Fibroblast of lung (primary cell): ENCODE results near the gene MARVELD3.

ENCODE experiments used
- EZH2 ChIP-seq: IDR thresholded peaks from 2 replicates; pipeline ENCODE4 v1.5.1; 2012; ENCODE audit warnings: low read length, control low read depth, mild to moderate bottlenecking; ENCODE audit errors: missing control alignments
- TF ChIP-seq, protein P1 (sequence below), 2 donors: IDR thresholded peaks in 1 of 2; conservative IDR thresholded peaks in 1 of 2; 1 replicate in 1 of 2; 2 replicates in 1 of 2; pipeline ENCODE4 v1.5.1; 2011 to 2012; ENCODE audit warnings: low read length in 2 of 2, control low read depth in 1 of 2, inconsistent platforms in 1 of 2, low read depth in 1 of 2, mild to moderate bottlenecking in 1 of 2

DNA sequence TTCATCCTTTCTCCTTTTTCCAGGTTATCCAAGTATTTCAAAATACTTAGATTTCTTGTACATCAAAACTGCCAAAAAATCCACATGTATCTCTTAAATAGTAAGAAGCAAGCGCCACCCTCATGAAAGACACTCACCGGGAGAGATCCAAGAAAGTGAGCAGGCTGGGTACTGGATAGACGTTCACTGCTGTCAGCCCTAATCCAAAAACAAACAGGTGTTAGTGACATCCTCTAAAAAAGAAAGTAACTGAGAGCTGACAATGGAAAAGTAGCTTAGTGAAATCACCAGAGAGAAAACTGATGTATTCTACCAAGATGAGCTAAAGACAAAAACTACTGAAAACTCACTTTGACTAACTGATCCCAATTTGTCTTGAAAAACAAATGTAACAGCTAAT is 46.1 kb downstream of the MARVELD3 start:
- TF ChIP-seq, protein P1, sequence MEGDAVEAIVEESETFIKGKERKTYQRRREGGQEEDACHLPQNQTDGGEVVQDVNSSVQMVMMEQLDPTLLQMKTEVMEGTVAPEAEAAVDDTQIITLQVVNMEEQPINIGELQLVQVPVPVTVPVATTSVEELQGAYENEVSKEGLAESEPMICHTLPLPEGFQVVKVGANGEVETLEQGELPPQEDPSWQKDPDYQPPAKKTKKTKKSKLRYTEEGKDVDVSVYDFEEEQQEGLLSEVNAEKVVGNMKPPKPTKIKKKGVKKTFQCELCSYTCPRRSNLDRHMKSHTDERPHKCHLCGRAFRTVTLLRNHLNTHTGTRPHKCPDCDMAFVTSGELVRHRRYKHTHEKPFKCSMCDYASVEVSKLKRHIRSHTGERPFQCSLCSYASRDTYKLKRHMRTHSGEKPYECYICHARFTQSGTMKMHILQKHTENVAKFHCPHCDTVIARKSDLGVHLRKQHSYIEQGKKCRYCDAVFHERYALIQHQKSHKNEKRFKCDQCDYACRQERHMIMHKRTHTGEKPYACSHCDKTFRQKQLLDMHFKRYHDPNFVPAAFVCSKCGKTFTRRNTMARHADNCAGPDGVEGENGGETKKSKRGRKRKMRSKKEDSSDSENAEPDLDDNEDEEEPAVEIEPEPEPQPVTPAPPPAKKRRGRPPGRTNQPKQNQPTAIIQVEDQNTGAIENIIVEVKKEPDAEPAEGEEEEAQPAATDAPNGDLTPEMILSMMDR (conservative IDR thresholded peaks at IDR 0.05 in 1 of 2, IDR thresholded peaks at IDR 0.05 in 1 of 2; ENCODE audit: low read depth in 1 of 2, low read length in 2 of 2) = no peak
- TF ChIP-seq EZH2 = no peak
